HCT116 (cell line): ENCODE results near the gene PLCB1. TPM values are rescaled to one million over a fixed set of nuclear protein-coding genes. Genes with fewer than 3 reads are reported as not detected.

ENCODE experiments used
- ATAC-seq: fragments of 200-7000 bp; cut with Tn5 transposase; 2 replicates; pipeline ENCODE4 v1.9.1; 2020; ENCODE audit warnings: mild to moderate bottlenecking, moderate library complexity
- BruUV-seq: library from RNA; stranded (reverse); fragments of 400-500 nt; replicated peaks from 2 replicates; lab custom pipeline; 2021; lab: Mats Ljungman, UMichigan
- CTCF ChIA-PET: fragments of 300-600 bp; sonication (Branson Sonifier 250); formaldehyde crosslinking; loops from one replicate; lab custom pipeline; 2021; ENCODE audit warnings: antibody characterized with exemption; lab: Charles Lee
- POLR2A ChIA-PET: fragments of 300-600, 350-600 bp; sonication (Branson Sonifier 250); formaldehyde crosslinking; loops from one replicate; lab custom pipeline; 2021; ENCODE audit warnings: antibody characterized with exemption; lab: Charles Lee
- RAD21 ChIA-PET, 2 experiments: fragments of 300-600 bp; sonication (Branson Sonifier 250); formaldehyde crosslinking; loops; one replicate each; lab custom pipeline; 2023; ENCODE audit warnings: low total read pairs in 2 of 2; ENCODE audit not compliant: uncharacterized antibody in 2 of 2, unreplicated experiment in 2 of 2, low non-redundant PET in 1 of 2; lab: Charles Lee
- DNase-seq: peaks from one replicate; pipeline ENCODE4 v3.0.0-alpha.2; 2010; ENCODE audit warnings: low read depth, low spot score
- H2AFZ ChIP-seq: fragments of 200-600 bp; shearing (Covaris generic), sonication (generic); 2 replicates; pipeline ENCODE4 v1.6.1; 2017; ENCODE audit warnings: low read depth, mixed run types, mixed read lengths, antibody characterized with exemption, low read length; ENCODE audit not compliant: poor library complexity, severe bottlenecking
- H3K27ac ChIP-seq: 2 replicates; pipeline ENCODE4 v1.5.1; 2012; ENCODE audit warnings: low read depth, low read length
- H3K27me3 ChIP-seq: fragments of 200-600 bp; sonication (generic); 2 replicates; pipeline ENCODE4 v1.6.1; 2016; ENCODE audit warnings: mixed run types, low read length, mixed read lengths; ENCODE audit not compliant: insufficient read depth
- H3K36me3 ChIP-seq, 2 experiments: fragments of 200-500 bp in 1 of 2; fragments of 200-600 bp in 1 of 2; sonication (Bioruptor generic) in 1 of 2; sonication (generic) in 1 of 2; 2 replicates each; pipeline versions ENCODE4 v1.5.1 to v1.6.1; 2014 to 2016; ENCODE audit warnings: low read length in 2 of 2, inconsistent platforms in 1 of 2, mixed read lengths in 1 of 2, mixed run types in 1 of 2; ENCODE audit not compliant: insufficient read depth in 2 of 2, control insufficient read depth in 1 of 2
- H3K4me1 ChIP-seq, 2 experiments: fragments of 200-600 bp in 1 of 2; sonication (generic) in 1 of 2; 2 replicates each; pipeline versions ENCODE4 v1.5.1 to v1.6.1; 2012 to 2017; ENCODE audit warnings: low read length in 2 of 2, inconsistent platforms in 1 of 2, mild to moderate bottlenecking in 1 of 2, mixed read lengths in 1 of 2, mixed run types in 1 of 2, moderate library complexity in 1 of 2; ENCODE audit not compliant: insufficient read depth in 2 of 2, control insufficient read depth in 1 of 2
- H3K4me2 ChIP-seq: fragments of 200-600 bp; sonication (generic); 2 replicates; pipeline ENCODE4 v1.6.1; 2017; ENCODE audit warnings: mixed run types, low read length, mixed read lengths
- H3K4me3 ChIP-seq, 2 experiments: fragments of 200-600 bp in 1 of 2; sonication (generic) in 1 of 2; replicated peaks in 1 of 2; 2 replicates each; pipeline ENCODE4 v1.5.1; 2011 to 2016; ENCODE audit warnings: low read length in 2 of 2, control low read depth in 1 of 2, low read depth in 1 of 2, mild to moderate bottlenecking in 1 of 2, mixed read lengths in 1 of 2, mixed run types in 1 of 2
- H3K79me2 ChIP-seq: fragments of 200-600 bp; sonication (generic); 2 replicates; pipeline ENCODE4 v1.6.1; 2017; ENCODE audit warnings: mild to moderate bottlenecking, mixed run types, low read length, moderate library complexity, mixed read lengths; ENCODE audit not compliant: insufficient read depth
- H3K9ac ChIP-seq: fragments of 200-600 bp; sonication (generic); 2 replicates; pipeline ENCODE4 v1.6.1; 2016; ENCODE audit warnings: low read length, mixed read lengths
- H3K9me2 ChIP-seq: fragments of 200-600 bp; sonication (generic), shearing (Covaris generic); 2 replicates; pipeline ENCODE4 v1.6.1; 2017; ENCODE audit warnings: mixed run types, mild to moderate bottlenecking, moderate library complexity; ENCODE audit not compliant: insufficient read depth
- H3K9me3 ChIP-seq, 2 experiments: fragments of 200-500 bp in 1 of 2; fragments of 200-600 bp in 1 of 2; sonication (Bioruptor generic) in 1 of 2; sonication (generic) in 1 of 2; 2 replicates each; pipeline ENCODE4 v1.6.1; 2014 to 2017; ENCODE audit warnings: low read length in 2 of 2, mixed read lengths in 2 of 2, inconsistent platforms in 1 of 2, low read depth in 1 of 2, mild to moderate bottlenecking in 1 of 2, mixed run types in 1 of 2, moderate library complexity in 1 of 2; ENCODE audit not compliant: control insufficient read depth in 1 of 2, insufficient read depth in 1 of 2
- H4K20me1 ChIP-seq: fragments of 200-600 bp; sonication (generic), shearing (Covaris generic); 2 replicates; pipeline ENCODE4 v1.6.1; 2017; ENCODE audit warnings: mixed run types, mild to moderate bottlenecking, moderate library complexity; ENCODE audit not compliant: insufficient read depth
- CBX3 ChIP-seq: IDR thresholded peaks from 2 replicates; pipeline ENCODE4 v1.6.1; 2012; ENCODE audit warnings: low read depth
- CEBPB ChIP-seq: IDR thresholded peaks from 2 replicates; pipeline ENCODE4 v1.6.1; 2012; ENCODE audit warnings: low read depth
- EGR1 ChIP-seq: IDR thresholded peaks from 2 replicates; pipeline ENCODE4 v1.6.1; 2012; ENCODE audit warnings: low read depth
- ELF1 ChIP-seq: IDR thresholded peaks from 2 replicates; pipeline ENCODE4 v1.6.1; 2012; ENCODE audit warnings: low read depth, borderline replicate concordance
- EZH2 ChIP-seq: fragments of 200-600 bp; sonication (generic); IDR thresholded peaks from 2 replicates; pipeline ENCODE4 v1.6.1; 2017; ENCODE audit warnings: antibody characterized with exemption, mixed run types
- EZH2phosphoT487 ChIP-seq: fragments of 200-600 bp; IDR thresholded peaks from 2 replicates; pipeline ENCODE4 v1.6.1; 2018; ENCODE audit warnings: antibody characterized with exemption, borderline replicate concordance
- FOSL1 ChIP-seq: IDR thresholded peaks from 2 replicates; pipeline ENCODE4 v1.6.1; 2012; ENCODE audit warnings: low read depth
- JUND ChIP-seq: IDR thresholded peaks from 2 replicates; pipeline ENCODE4 v1.6.1; 2012
- POLR2A ChIP-seq: IDR thresholded peaks from 2 replicates; pipeline ENCODE4 v1.7.0; 2011; ENCODE audit warnings: borderline replicate concordance; ENCODE audit not compliant: insufficient read depth, insufficient read length; ENCODE audit errors: extremely low read depth
- POLR2AphosphoS5 ChIP-seq: IDR thresholded peaks from 2 replicates; pipeline ENCODE4 v1.6.1; 2011; ENCODE audit warnings: mild to moderate bottlenecking, low read depth, low read length, moderate library complexity
- RAD21 ChIP-seq: IDR thresholded peaks from 2 replicates; pipeline ENCODE4 v1.6.1; 2012; ENCODE audit warnings: low read depth, mild to moderate bottlenecking
- SIN3A ChIP-seq: IDR thresholded peaks from 2 replicates; pipeline ENCODE4 v1.6.1; 2012; ENCODE audit warnings: low read depth
- SP1 ChIP-seq: IDR thresholded peaks from 2 replicates; pipeline ENCODE4 v1.6.1; 2012; ENCODE audit warnings: low read depth
- SRF ChIP-seq: IDR thresholded peaks from 2 replicates; pipeline ENCODE4 v1.6.1; 2012; ENCODE audit warnings: low read depth
- TCF7L2 ChIP-seq: IDR thresholded peaks from 2 replicates; pipeline ENCODE4 v1.7.0; 2011; ENCODE audit warnings: borderline replicate concordance, inconsistent platforms; ENCODE audit not compliant: insufficient read depth, insufficient read length; ENCODE audit errors: extremely low read depth
- YY1 ChIP-seq: IDR thresholded peaks from 2 replicates; pipeline ENCODE4 v1.6.1; 2011; ENCODE audit warnings: low read length, low read depth, moderate library complexity, mild to moderate bottlenecking; ENCODE audit not compliant: insufficient replicate concordance; ENCODE audit errors: extremely low read depth
- ZNF274 ChIP-seq: fragments of 200-500 bp; sonication (Bioruptor generic); IDR thresholded peaks from 2 replicates; pipeline ENCODE4 v1.6.1; 2014; ENCODE audit warnings: mild to moderate bottlenecking, low read depth, low read length, inconsistent platforms
- intact Hi-C: fragments of 100-400 bp; cut with micrococcal nuclease; formaldehyde crosslinking; loops from 2 replicates; pipeline ENCODE4 v1.10.0; 2022
- total RNA-seq: library from RNA; stranded (reverse); gene quantifications from one replicate; pipeline ENCODE4 v1.2.1, GENCODE V29; 2021; ENCODE audit not compliant: unreplicated experiment
- TF ChIP-seq, protein P1 (sequence below): IDR thresholded peaks from 2 replicates; pipeline ENCODE4 v1.6.1; 2012
- TF ChIP-seq, protein P2 (sequence below), 3 experiments: fragments of 200-600 bp in 1 of 3; sonication (generic) in 1 of 3; IDR thresholded peaks in 2 of 3; conservative IDR thresholded peaks in 1 of 3; 2 replicates each; pipeline ENCODE4 v1.5.1; 2012 to 2017; ENCODE audit warnings: low read depth in 2 of 3, low read length in 2 of 3, antibody characterized with exemption in 1 of 3, borderline replicate concordance in 1 of 3, control low read depth in 1 of 3, mild to moderate bottlenecking in 1 of 3, mixed read lengths in 1 of 3, mixed run types in 1 of 3, moderate library complexity in 1 of 3; ENCODE audit not compliant: insufficient read depth in 1 of 3
- TF ChIP-seq, protein P3 (sequence below): IDR thresholded peaks from 2 replicates; pipeline ENCODE4 v1.6.1; 2011; ENCODE audit warnings: mild to moderate bottlenecking, low read length, moderate library complexity; ENCODE audit not compliant: insufficient replicate concordance; ENCODE audit errors: extremely low read depth

The PLCB1 gene
- total RNA-seq, 1 experiment from 2014 or later: 15.8 TPM

DNA sequence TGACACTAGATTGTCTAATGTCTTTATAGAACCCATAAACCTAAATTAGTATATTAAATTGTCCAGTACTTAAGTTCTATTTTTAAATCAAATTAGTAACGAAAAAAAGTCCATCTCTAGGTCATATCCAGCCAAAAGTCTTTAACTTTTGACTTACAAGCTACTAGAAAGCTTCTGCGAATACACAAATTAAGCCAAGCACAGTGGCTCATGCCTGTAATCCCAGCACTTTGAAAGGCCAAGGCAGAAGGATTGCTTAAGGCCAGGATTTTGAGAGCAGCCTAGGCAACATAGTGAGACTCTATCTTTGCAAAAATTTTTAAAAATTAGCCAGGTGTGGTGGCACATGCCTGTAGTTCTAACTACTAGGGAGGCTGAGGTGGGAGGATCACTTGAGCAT is 516.4 kb downstream of the PLCB1 start:
- no peak for ATAC-seq
- intact Hi-C loops: no loop called here
- H3K9me3 ChIP-seq: no peaks in the 10 kb centered on the region
- ChIA-PET CTCF (no interaction called here), POLR2A (no interaction called here), RAD21 (no interaction called here)
- no peak for DNase-seq
- H3K27me3 ChIP-seq: no peaks in the 10 kb centered on the region
- H3K79me2 ChIP-seq: no peaks in the 10 kb centered on the region
- H3K4me1 ChIP-seq: no peaks in the 10 kb centered on the region
- no peaks in the 10 kb centered on the region for H3K9me2 ChIP-seq
- no peak overlapping the region for H3K27ac ChIP-seq
- no TSS peak for BruUV-seq
- H2AFZ ChIP-seq: no peak overlapping the region
- TF ChIP-seq JUND (no peak), TCF7L2 (no peak), SIN3A (no peak), RAD21 (no peak), POLR2AphosphoS5 (no peak), EZH2phosphoT487 (no peak), FOSL1 (no peak), EGR1 (no peak), CEBPB (no peak), ZNF274 (no peak), SP1 (no peak), ELF1 (no peak), CBX3 (no peak), POLR2A (no peak), EZH2 (no peak), SRF (no peak), YY1 (no peak)
- TF ChIP-seq, protein P1, sequence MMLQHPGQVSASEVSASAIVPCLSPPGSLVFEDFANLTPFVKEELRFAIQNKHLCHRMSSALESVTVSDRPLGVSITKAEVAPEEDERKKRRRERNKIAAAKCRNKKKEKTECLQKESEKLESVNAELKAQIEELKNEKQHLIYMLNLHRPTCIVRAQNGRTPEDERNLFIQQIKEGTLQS: no peak
- TF ChIP-seq, protein P2, sequence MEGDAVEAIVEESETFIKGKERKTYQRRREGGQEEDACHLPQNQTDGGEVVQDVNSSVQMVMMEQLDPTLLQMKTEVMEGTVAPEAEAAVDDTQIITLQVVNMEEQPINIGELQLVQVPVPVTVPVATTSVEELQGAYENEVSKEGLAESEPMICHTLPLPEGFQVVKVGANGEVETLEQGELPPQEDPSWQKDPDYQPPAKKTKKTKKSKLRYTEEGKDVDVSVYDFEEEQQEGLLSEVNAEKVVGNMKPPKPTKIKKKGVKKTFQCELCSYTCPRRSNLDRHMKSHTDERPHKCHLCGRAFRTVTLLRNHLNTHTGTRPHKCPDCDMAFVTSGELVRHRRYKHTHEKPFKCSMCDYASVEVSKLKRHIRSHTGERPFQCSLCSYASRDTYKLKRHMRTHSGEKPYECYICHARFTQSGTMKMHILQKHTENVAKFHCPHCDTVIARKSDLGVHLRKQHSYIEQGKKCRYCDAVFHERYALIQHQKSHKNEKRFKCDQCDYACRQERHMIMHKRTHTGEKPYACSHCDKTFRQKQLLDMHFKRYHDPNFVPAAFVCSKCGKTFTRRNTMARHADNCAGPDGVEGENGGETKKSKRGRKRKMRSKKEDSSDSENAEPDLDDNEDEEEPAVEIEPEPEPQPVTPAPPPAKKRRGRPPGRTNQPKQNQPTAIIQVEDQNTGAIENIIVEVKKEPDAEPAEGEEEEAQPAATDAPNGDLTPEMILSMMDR (IDR thresholded peaks at IDR 0.05 in 2 of 3, conservative IDR thresholded peaks at IDR 0.05 in 1 of 3; ENCODE audit: borderline replicate concordance in 1 of 3, insufficient read depth in 1 of 3, low read depth in 2 of 3, low read length in 2 of 3): no peak
- TF ChIP-seq, protein P3, sequence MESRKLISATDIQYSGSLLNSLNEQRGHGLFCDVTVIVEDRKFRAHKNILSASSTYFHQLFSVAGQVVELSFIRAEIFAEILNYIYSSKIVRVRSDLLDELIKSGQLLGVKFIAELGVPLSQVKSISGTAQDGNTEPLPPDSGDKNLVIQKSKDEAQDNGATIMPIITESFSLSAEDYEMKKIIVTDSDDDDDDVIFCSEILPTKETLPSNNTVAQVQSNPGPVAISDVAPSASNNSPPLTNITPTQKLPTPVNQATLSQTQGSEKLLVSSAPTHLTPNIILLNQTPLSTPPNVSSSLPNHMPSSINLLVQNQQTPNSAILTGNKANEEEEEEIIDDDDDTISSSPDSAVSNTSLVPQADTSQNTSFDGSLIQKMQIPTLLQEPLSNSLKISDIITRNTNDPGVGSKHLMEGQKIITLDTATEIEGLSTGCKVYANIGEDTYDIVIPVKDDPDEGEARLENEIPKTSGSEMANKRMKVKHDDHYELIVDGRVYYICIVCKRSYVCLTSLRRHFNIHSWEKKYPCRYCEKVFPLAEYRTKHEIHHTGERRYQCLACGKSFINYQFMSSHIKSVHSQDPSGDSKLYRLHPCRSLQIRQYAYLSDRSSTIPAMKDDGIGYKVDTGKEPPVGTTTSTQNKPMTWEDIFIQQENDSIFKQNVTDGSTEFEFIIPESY: no peak
- H3K4me2 ChIP-seq: no peak overlapping the region
- H4K20me1 ChIP-seq: no peaks in the 10 kb centered on the region; the same call in 1 of the 2 replicates
- no peaks in the 10 kb centered on the region for H3K36me3 ChIP-seq
- H3K9ac ChIP-seq: no peak overlapping the region
- H3K4me3 ChIP-seq: no peak overlapping the region
